ENCODE measurements around the gene DDX27.

The DDX27 gene

DNA sequence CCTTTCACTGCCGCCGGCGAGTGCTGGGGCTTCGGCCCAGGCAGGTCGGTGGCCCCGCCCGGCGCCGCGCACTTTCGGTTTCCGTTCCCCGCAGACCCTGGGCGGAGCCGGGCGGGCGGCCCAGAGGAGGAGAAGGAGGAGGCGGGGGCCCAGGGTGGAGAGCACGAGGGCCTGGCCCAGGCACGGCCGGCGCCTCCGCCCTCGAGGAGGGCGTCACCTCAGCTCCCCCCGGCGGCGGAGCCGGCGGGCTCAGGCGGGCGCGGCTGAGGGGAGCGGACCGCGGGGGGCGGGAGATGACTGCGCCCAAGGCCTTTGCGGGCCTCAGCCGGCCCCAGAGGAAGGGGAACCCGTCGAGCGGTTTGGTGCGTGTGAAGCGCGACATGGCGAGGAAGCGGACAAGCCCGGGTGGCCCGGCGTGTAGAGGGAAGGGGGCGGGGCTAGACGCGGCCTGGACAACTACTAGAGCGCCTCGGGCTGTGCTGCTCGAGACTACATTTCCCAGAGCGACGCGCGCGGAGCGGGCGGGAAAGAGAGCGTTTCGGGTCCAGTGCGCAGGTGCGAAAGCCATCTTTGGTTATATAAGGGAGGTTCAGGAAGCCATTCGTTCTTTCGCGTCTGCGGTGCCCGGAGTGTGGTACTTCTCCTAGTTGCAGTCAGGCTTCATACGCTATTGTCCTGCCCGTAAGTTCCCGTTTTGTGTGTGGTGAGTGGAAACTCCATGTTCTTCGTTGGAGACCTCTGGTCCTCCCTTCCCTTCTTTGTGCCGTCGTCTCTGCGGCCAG, 59.0 kb downstream of the DDX27 start, which contains the start of gene ZNFX1:
Gene ZNFX1 (minus strand): TSS at position 22 of the 782 bp plus-strand sequence. CDS start 2,218 bp downstream, outside the sequence.
- DNase-seq: peak; percentile 99

DNA sequence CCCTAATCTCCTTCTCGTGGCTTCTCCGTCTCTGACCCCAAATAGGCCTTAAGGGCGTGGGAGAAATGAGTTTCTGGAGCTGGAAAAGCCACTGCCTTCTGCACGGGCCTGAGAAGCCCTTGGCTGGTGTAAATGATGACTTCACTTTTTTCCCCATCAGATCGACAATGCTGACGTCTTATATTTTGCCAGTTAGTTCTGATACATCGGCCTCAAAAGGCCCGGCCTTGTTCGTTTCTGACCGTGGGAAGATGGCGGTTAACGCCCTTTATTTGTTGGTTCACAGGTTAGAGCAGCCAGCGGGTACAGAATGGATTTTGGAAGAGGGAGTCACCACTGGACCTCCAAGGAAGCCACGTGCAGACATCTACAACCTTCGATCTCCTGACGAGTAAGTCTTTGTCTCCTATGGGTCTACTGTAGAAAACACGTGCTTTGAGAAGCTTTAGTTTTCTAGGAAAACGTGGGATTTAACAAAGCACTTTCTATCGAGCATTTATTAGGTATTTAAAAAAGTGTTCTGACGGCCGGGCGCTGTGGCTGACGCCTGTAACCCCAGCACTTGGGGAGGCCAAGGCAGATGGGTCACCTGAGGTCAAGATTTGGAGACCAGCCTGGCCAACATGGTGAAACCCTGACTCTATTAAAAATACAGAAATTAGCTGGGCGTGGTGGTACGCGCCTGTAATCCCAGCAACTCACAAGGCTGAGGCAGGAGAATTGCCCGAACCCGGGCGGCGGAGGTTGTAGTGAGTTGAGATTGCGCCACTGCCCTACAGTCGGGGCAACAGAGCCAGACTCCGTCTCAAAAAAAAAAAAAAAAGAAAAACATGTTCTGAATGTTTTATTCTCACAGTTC, 59.8 kb downstream of the DDX27 start:
- DNase-seq: peak; percentile 21

DNA sequence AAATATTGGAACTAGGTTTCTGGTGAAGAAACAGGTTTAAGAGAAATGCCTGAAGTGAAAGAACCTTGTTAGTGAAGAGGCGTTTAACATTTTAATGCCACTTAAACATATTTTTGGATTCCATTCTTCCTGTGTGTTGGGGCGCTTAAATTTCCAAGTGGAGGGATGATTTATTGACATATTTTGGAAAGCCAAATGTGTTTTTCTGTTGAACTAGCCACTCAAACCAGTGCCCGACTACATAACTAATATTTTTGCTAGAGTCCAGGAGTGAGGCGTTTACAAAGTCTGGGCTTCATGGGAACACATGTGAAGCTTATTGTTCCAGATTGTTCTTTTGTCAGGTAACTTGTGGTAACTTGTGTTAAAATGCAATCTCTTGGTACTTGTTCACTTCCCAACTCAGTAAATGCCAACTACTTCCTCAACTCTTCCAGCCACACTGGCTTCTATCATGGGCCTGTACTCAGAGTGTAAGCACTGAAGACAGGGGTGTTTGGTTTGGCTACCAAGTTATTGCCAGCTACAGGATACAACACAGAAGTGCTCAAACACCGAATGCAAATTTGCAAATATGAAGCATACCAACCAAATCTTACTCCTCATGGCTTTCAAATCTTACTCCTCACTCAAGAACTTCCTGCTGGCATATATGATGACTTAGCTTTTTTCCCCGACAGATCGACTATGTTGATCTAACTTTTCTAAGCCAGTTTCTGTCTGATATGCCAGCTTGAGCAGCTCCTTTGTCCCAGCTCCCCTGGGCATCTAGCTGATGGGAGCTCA, 60.7 kb downstream of the DDX27 start:
- DNase-seq: no peak

DNA sequence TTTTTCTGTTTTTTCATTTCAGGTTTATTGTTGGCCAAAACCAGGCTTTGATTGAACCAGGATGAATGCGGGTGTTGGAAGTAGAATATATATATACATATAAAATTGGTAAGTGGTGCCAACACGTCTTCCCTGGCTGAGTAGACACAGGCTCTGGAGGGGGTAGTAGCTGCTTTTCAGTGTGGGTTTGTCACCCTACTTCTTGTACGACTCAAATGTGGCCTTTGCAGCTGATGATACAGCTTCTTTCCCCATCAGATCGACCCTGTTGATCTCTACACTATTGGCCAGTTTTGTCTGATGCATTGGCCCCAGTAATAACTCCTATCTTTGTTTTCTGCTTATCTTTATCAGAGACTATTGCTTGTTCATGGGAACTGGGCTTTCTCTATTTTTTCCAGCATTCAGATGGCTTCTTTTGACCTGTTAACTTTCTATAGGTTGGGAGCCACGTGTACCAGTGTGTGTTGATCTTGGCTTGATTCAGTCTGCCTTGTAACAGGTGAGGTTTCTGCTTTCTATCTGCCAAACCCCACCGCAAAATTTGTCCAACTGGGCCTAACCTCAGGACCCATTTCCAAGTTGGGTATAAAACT, 61.3 kb downstream of the DDX27 start:
- no peak for DNase-seq

DNA sequence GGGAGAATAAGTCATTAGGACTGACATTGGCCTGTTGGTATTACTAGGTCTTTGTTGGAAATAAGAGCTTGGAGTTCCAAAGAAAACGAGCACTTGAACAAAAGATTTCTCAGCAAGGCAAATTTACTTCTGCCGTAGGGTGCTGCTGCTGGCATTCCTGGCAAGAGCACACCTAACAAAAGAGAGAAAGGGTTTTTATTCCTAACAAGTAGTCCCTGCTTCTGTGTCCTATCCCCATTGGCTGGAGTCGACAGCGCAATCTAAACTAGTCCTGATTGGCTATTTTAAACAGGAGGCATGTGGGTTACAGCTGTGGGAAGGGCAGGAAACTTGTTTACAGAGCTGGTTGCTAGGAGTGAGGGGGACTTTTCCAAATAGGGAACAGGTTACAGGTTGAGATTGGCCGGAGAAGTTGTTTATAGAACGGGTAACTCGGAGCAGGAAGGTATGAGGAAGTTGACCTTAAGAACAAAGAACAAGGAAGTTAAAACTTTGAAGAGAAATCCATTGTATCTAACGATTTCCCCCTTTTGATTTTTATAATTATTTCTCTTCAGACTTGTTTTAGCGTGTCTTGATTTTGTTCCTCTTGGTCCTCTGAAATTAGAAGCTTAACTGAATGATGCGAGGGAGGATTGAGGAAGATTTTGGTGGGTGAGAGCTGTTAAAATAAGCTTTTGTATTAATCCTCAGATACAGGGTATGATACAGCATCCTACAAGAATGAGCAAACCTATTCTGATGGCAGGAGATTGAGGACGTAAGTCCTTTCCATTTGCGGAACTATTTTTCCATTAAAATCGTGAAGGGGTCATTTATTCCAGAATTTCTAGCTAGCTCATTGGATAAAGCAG, 62.1 kb downstream of the DDX27 start:
- no peak for DNase-seq

DNA sequence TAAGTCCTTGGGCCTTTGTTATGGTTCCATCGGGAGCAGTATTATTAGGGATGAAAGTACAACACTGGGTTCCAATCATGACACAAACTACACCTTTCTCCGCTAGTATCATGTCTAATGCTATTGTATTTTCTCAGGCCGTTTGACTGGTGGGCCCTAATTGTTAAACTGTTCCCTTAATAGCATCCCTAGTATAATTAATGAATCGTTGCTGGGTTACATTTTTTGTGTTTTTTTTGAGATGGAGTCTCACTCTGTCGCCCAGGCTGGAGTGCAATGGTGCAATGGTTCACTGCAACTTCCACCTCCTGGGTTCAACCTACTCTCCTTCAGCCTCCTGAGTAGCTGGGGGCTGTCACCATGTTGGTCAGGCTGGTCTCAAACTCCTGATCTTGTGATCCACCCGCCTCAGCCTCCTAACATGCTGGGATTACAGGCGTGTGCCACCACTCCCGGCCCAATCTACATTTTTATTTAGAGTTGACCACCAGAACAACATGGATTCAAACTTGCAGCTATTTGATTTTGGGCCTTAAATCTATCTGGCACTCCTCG, 62.8 kb downstream of the DDX27 start:
- no peak for DNase-seq

DNA sequence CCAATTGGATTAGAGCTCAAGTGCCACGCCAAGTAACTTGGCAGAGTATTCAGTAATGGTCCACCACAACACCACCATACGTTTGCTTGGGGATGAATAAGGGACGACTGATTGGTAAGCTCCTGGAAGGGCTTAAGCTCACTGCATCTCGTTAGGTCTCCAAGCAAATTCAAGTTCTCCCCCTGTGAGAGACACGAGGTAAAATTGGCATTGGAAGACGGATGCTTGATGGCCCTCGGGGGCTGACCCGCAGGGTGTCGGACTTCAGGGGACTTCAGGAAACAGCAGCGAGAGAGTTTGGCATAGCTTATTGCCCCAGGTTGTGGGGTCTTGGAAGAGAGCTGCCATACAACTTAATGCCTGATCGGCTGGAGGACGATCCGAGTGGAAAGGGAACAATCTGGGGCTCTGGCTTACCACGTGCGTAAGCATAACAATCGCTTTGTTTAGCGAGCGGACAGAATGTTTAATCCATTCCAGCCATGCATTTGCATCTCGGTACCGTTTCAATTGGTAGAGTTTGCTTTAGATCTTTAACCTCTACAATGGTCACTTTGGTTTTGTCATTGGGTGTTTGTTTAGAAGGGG, 63.5 kb downstream of the DDX27 start:
- no peak for DNase-seq

DNA sequence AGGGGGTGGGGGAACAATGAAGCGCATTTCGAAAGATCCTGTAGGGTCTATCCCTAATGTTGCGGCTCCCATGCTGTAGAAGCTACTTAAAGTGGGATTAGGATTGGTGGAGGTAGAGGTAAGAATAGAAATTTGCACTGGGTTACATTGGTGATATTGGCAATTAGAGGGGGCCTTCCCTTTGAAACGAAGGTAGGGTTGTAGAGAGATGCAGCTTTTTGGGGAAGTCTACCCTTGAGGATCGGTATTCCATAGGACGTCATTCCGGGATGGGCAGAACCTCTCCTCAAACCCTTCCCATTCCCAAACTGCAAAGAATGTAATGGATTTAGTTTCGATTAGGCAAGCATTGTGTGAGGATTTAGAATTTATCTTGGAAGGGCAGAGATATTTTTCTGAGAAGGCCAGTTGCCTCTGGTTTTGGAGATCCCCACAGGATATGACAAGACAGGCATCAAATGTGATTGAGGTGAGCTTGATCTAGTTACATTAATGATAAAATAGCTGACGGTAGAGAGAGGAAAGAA, 64.0 kb downstream of the DDX27 start:
- no peak for DNase-seq

GRCh38 chr20:49283703-49284625, 64.7 kb downstream of the DDX27 start:
- no peak for DNase-seq

GRCh38 chr20:49284818-49285217, 65.6 kb downstream of the DDX27 start:
- DNase-seq: no peak

DNA sequence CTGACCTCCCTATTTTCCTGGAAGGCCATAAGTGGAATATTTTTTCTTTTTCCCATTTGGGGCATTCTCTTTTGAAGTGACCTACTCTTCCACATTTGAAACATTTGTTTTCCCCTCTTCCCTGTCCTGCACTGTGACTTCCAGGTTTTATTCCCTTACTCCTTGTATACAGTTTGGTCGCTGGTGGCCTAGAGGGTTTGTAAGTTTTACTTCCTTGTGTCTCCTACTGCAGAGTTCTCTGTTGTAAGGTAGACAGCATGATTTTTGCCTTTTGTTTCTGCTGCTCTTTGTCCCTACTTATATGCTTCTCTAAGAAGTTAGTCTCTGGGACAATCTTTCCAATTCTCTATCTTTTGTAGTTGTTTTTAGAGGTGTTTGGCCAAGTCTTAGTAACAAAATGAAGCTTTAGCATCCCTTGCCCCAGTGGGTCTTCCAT, 66.0 kb downstream of the DDX27 start:
- DNase-seq: no peak

- no peak for DNase-seq
These were observed 66.7 kb downstream of the DDX27 start for GRCh38 chr20:49285813-49286494.

GRCh38 chr20:49286689-49287551, 67.7 kb downstream of the DDX27 start:
- peak; percentile 19 for DNase-seq

DNA sequence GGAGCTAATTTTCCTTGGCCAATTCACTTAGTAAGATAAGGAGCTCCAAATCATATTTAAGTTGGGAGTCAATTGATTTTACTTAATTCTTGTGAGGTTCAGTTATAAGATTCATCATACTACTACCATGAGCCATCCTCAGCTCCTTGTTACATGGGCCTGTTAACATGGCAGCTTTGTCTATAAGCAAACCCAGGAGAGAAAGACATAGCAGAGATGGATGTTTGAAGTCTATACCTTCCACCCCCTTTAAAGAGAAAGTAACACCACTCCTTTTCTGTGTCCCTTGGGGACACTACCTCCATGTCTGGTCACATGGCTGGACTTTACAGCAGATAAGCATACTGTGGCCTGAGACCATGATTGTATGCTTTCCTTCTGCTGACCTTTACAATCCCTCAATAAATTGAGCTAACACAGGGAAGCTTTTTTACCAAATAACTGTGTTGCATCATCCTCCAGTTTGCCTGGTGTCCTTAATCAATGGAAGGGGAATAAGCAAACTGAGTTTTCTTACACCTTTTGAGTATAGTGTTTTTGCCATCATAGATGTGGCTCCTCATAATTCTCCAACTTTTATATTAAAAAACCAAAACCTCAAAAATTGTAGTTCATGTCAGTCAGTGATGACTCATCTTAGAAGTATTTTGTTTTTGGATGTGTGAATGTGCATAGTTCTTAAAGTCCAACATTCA, 68.5 kb downstream of the DDX27 start:
- peak; percentile 77 for DNase-seq

DNA sequence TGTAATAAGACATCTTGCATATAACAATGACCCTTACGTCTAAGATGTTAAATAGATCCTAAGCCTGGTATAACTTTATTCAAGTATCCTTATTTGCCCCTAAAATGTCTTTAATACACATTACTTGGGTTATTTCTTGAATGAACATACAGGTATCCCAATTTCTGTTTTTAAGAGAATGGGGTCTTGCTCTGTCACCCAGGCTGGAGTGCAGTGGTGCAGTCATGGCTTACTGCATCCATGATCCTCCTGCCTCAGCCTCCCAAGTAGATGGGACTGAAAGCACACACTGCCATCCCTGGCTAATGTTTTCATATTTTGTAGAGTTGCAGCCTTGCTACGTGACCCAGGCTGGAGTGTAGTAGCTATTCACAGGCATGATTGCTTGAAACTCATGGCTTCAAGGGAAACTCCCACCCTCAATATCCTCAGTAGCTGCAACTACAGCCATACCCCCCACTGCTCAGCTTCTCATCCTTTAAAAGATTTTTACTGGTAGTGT, 69.1 kb downstream of the DDX27 start:
- DNase-seq: no peak

- DNase-seq: no peak
These were observed 69.8 kb downstream of the DDX27 start for GRCh38 chr20:49288784-49289696.

All from fibroblast of skin of scalp (primary cell).